Measurements from ENCODE around the gene PFDN4.

GRCh38 chr20:54237116-54237943, 29.4 kb downstream of the PFDN4 start:
- TF ChIP-seq CTCF (IDR thresholded peaks at IDR 0.05; ENCODE audit: low read depth, low read length) (no peak), EZH2phosphoT487 (IDR thresholded peaks at IDR 0.05; ENCODE audit: low read depth) (no peak)

All from OCI-LY3 (cell line).